ENCODE data around the gene SLC13A2.

DNA sequence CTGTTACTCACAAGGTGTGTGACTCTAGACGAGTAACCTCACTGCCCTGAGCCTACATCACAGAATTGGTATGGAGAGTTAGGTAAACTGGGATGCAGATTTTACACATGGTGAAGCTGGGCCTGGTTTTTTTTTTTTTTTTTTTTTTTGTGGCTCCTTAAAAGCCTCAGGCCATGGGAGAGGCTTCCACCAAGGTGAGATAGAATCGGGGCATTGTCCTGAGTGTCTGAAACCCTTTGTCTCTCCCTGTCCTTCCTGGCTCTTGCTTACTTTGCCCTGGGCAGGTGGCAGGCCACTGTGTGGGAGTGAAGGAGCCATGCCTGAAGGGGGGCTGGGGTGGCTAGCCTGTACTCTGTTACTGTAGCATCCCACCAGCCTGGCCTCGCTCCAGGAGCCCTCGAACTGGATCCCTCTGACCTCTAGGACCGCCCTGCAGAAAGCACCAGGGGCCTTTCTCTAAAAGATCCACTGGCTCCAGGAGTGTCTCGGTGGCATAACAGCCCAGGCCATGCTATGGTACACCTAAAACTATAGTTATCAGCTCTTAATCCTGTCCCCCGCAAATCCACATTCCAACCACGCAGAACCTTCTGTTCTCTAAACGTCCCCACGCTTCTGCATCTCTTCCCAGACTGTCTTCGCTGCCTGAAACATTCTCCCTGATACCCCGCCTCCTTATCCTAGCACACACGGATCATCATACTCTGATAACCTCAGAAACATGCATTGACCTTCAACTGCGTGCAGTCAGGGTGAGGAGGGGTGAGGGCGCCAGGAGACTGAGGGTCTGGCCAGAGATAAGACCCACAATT, 1.7 kb upstream of the SLC13A2 start:
- TF ChIP-seq POLR2AphosphoS5 (IDR thresholded peaks at IDR 0.05) (no peak), EP300 (IDR thresholded peaks at IDR 0.05) (no peak)

All from sigmoid colon (tissue), 4 donors.